HG03039 (cell line): Measurements from ENCODE around the gene ATG2A.

Source experiments
- ATAC-seq: cut with Tn5 transposase; IDR thresholded peaks from one replicate; pipeline ENCODE4 v1.9.1; 2021; ENCODE audit warnings: mild to moderate bottlenecking, moderate library complexity; ENCODE audit not compliant: unreplicated experiment

Gene ATG2A

GRCh38 chr11:64925536-64926436, 8.8 kb upstream of the ATG2A start:
- ATAC-seq = no peak

- ATAC-seq = no peak
Observed at GRCh38 chr11:64924910-64925284, 7.9 kb upstream of the ATG2A start.

GRCh38 chr11:64923944-64924909, 7.2 kb upstream of the ATG2A start, which contains the start of gene PPP2R5B:
TSS of gene PPP2R5B (plus strand) at chr11:64924689. CDS start at chr11:64925735, 1,046 bp downstream.
- ATAC-seq = peak; percentile 64

- ATAC-seq = no peak
Observed at GRCh38 chr11:64923151-64923661, 6.2 kb upstream of the ATG2A start.

- no peak for ATAC-seq
Observed at GRCh38 chr11:64921384-64921783, 4.4 kb upstream of the ATG2A start.

GRCh38 chr11:64920124-64920523, 3.1 kb upstream of the ATG2A start:
- no peak for ATAC-seq

- no peak for ATAC-seq
Observed at GRCh38 chr11:64919627-64920026, 2.6 kb upstream of the ATG2A start.

- ATAC-seq = no peak
Observed at GRCh38 chr11:64918017-64918416, 1.0 kb upstream of the ATG2A start.

GRCh38 chr11:64917663-64917995, 620 bp upstream of the ATG2A start:
- ATAC-seq = no peak

GRCh38 chr11:64916040-64916774, 802 bp downstream of the ATG2A start:
- no peak for ATAC-seq

GRCh38 chr11:64915376-64915887, 1.6 kb downstream of the ATG2A start:
- ATAC-seq = no peak

GRCh38 chr11:64914123-64914522, 2.9 kb downstream of the ATG2A start:
- ATAC-seq = no peak

GRCh38 chr11:64913171-64913727, 3.8 kb downstream of the ATG2A start:
- no peak for ATAC-seq

- ATAC-seq = no peak
Observed at GRCh38 chr11:64911689-64912088, 5.3 kb downstream of the ATG2A start.

GRCh38 chr11:64911142-64911541, 5.9 kb downstream of the ATG2A start:
- ATAC-seq = no peak

GRCh38 chr11:64910451-64911093, 6.4 kb downstream of the ATG2A start:
- no peak for ATAC-seq

- no peak for ATAC-seq
Observed at GRCh38 chr11:64909653-64910343, 7.2 kb downstream of the ATG2A start.

- ATAC-seq = no peak
Observed at GRCh38 chr11:64908766-64909165, 8.2 kb downstream of the ATG2A start.

- no peak for ATAC-seq
Observed at GRCh38 chr11:64906314-64906635, 10.7 kb downstream of the ATG2A start.
